GM21717 (cell line): ENCODE results near the gene DCTN1.
"Not testable (repeated sequence)": the region's sequence is repeated elsewhere in the genome, so short reads cannot be mapped to it uniquely, and the experiment has no call there.

Experiments
- ATAC-seq: cut with Tn5 transposase; IDR thresholded peaks from one replicate; pipeline ENCODE4 v1.9.1; 2021; ENCODE audit warnings: mild to moderate bottlenecking, moderate library complexity; ENCODE audit not compliant: unreplicated experiment

The DCTN1 gene

DNA sequence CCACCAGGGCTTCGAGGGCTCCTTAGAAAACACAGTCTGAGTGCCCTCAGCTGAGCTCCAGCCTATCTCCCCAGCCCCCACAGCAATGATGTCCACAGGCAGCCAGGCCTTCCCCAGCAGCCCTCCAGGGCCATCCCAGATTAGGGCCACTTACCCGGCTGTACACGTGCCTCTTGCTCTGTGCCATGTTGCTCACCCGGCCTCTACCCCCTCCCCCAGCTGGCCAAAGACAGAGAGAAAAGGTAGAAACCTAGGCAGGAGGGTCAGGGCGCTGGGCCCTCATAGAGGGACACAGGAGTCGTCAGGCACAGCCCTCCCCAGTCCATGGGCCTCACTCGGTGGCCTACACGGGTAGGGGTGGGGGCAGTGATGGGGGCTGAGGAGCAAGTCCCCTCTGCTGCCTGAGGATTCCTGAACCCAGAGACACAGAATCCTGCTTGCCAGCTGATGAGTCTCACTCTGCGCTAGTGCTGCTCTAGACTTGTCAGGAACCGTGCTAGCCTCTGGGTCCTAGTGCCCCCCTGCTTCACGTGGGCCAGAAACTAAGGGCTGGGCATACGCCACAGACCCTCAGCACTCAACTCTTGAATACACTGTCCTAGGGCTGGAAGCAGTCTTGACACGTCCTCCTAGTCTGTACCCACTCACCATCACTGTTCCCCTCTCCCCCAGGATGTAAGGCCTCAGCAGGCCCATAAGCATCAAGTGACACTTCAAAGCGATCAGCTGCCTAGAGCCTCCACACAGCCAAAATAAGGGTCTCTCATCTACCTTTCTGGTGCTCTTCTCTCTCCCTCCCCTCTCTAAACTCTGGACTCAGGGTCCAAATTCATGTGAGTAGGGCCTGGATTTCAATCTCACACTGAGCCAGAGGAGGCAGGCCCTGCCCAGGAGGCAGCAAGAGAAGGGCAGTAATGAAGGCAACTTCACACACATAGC lies at the start of gene DCTN1:
TSS of gene DCTN1 (minus strand) at position 461 of the 939 bp plus-strand sequence. CDS start at position 187, 274 bp downstream.
- peak; percentile 81 for ATAC-seq

DNA sequence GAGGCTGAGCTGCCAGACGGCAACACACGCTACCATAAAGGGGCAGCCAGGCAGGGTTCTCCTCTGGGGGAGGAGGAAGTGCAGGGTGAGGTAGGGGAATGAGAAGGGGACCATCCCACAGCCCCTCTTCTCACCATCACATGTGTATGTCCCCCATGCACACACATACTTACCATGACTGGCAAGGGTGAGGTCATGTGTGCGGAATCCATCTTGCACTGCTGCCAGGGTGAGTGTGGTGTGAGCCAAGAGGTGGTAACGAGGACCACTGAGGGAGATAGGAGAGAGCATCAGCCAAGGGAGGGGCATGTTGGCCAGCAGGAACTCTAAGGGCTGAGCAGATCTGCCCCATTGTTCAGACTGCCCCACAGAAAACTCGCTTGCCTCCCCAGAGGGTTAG lies 48.6 kb upstream of the DCTN1 start:
- no peak for ATAC-seq

DNA sequence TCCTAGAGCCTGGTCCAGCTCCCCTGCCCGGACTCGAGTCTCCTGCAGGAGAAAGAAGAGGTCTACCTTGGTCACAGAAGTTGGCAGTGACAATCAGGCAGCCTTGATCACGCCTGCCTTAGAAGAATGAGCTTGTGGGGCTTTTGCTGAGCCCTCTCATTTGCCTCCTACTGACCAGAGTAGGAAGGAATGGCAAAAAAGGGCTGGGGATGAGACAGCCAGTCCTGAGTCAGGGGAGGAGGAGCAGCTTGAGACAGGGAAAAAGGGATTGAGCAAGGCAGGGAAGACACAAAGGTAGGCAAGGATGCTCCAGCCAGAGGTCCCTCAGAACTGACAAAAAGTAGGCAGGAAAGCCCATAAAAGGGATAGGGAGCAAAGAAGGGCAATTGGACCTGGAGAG lies 47.4 kb upstream of the DCTN1 start:
- no peak for ATAC-seq

DNA sequence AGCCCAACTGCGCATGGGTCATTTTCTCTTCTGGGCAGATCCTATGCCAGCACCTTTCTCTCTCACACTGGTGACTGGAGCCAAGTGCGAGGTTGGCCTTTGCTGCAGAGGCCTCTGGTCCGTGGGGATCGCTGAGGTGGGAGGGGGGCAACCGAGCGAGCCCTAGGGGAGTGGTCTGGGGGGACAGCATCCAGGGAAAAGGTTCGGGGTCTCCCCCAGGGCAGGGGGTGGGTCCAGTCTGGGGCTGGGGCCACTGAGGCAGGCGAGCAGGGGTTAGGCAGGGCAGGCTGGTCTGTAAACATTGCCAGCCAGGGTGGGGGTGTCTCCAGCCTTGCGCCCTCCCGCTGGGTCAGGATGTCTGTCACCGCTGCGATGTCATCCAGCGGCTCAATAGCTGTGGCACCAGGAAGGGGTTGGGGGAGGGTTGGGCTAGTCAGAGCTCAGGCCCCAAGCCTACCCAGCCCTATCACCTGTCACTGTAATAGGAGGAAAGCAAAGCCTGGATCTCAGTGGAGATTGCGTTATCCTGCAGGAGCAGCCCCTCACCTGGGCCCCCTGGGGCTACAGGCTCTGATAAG lies 46.2 kb upstream of the DCTN1 start:
- no peak for ATAC-seq

DNA sequence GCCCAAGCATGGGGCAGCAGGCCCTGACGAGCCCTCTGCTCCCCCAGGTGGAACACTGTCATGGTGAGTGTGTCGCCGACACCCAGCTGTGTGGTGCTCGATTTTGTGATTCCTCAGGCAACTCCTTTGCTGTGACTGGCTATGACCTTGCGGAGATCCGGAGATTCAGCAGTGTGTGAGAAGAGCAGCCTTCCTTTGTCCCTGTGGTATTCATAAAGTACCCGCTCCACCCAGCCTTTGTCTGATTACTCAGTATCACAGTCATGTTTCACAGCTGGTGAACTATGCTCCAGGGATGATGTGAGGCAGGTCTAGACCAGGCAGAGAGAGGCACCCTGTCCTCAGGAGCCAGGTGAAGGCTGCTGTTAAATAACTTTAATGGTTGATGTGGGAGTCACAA lies 45.4 kb upstream of the DCTN1 start:
- ATAC-seq, result no peak

DNA sequence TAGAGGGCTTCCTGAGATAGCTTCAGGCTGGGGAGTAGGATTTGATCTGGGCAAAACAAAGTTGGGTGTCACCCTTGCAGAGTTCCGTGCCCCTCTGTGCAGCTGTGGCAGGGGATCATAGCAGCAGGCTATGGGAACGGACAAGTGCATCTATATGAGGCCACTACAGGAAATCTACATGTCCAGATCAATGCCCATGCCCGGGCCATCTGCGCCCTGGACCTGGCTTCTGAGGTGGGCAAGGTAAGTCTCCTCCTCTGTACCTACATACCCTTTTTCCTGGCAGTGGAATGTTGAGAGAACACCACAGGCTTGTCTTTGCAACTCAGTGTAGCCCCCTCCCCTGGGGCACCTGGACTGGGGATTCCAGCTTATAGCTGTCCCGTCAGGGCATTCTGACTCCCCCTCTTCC lies 44.9 kb upstream of the DCTN1 start:
- ATAC-seq, result no peak

DNA sequence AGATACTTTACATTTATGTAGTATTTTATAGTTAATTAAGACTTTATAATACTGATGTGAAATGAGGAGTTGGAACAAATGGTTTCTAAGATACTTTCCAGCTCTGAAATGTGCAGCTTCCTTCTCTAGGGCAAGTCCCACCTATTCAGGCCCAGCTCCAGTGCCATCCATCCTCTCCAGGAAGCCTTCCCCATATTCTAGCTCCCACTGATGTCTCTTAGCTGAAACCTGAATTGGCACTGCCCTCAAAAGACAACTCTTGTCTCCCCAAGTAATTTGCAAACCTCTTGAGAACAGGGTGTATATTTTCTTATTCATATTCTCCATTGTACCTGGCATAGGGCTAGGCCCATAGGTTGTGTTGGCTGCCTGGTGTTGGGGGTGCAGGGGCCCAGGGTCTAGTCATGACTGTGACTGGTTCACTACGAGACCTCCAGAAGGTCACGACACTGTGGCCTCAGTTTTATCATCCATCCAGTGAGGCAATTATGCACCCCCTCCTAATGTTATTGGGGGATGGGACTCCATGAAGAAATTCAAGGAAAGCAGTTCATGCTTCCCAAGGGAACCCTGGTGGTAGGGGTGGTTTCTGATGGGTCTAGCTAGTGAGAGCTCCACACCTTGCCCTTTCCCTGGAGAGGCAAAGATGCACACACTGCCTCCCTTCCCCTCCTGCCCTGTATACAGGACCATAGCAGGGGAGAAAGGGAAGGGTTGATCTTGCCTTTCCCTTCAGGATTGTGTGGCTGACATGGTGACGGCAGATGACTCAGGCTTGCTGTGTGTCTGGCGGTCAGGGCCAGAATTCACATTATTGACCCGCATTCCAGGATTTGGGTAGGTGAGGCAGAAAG lies 44.3 kb upstream of the DCTN1 start:
- no peak for ATAC-seq

DNA sequence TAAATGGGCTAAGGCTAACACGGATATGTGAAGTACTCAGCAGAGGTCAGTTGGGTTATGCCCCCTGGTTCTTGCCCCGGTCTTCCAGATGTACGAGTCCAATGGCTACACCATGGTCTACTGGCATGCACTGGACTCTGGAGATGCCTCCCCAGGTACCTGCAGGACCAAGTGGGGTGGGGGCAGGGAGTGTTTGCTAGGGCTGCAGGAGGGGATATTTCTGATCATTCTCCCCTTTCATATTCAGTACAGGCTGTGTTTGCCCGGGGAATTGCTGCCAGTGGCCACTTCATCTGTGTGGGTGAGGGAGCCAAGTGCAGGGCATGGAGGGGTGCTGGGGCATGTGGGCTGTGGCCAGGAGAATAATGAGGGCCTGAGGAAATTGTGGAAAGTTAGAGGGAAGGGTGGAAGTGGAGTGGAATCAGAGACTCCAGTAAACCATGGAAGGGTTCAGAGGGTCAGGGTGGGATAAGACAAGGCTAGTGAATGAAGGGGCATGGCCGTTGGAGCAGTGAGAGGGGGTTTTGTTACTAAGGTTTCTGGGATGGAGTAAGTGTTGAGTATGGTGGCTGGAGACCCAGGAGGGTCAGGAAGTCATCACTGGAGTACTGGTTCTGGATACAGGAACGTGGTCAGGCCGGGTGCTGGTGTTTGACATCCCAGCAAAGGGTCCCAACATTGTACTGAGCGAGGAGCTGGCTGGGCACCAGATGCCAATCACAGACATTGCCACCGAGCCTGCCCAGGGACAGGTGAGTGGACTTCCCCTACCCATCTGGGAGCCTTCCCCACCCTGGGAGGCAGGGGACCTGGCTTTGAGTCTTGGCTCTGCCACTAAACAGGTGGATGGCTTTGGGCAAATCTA lies 43.4 kb upstream of the DCTN1 start:
- no peak for ATAC-seq

DNA sequence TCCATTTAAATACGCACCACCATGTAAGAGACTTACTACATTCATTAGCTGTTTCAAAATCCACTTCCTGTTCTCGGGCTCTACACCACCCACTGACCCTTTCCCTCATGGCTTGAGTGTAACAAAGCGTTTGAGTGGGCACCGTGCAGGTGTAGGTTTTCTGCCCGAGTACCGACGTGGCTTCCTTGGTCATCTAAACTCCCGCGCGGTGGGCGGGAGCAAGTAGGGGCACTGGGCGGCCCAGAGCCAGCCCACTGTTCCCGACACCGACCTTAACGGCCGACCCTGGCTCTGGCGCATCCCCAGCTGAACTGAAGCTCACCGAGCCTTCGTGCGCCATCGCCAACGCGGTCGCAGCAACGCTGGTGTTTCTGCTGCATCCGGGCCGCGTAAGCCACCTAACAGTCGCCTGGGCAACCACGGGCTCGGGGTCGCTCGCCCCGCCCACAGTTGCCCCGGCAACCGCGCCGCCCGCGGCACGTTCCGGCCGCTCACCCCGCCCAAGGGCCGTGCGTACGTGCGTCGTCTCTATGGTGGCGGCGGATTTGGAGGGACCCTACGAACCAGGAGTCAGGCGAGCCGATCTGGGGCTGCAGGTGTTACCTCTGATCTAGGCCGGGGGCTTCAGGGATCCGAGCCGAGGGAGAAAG lies 41.2 kb upstream of the DCTN1 start, which contains the start of the genes C2orf81 and WDR54:
TSS of gene C2orf81 (minus strand) at position 399 of the 650 bp plus-strand sequence. CDS start at position 340, 59 bp downstream.
TSS of gene WDR54 (plus strand) at position 510 of the 650 bp plus-strand sequence. CDS start 424 bp downstream, outside the sequence.
- peak; percentile 89 for ATAC-seq

DNA sequence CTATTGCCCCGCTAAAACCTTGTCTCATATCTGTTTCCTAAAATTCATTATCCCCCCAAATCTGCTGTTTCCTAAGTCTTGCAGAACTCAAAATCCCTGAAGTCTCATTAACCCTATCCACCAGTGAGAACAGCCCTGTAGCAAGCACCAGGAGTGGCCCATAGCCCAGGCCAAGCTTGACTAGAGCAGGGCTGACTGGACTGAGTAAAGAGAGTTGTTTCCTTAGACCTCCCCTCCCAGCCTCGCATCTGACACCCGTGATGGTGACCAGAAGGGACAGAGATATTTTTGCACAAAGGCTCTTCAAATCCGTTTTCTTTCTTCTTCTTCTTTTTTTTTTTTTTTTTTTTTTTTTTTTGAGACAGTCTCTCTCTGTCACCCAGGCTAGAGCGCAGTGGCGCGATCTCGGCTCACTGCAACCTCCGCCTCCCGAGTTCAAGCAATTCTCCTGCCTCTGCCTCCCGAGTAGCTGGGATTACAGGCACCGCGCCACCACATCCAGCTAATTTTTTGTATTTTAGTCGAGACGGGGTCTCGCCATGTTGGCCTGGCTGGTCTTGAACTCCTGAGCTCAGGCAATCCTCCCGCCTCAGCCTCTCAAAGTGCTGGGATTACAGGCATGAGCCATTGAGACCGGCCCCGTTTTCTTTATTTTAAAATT lies 40.5 kb upstream of the DCTN1 start:
- ATAC-seq, result not testable (repeated sequence)

DNA sequence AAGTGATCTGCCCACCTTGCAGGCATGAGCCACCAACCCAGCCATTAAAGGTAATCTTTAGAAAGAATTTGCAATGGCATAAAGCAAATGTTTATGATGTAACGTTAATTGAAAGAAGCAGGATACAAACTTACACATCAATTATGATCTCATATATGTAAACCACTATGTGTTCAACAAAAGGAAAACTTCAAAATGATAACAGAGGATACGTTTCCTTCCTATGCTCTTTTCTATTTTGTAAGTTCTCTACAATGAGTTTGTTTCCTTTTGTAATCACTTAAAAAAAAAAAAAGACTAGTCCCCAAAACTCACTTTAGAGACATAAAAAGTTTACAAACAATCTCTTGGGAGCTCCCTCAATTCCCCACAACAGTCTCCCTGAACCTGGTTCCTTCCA lies 39.9 kb upstream of the DCTN1 start:
- no peak for ATAC-seq

DNA sequence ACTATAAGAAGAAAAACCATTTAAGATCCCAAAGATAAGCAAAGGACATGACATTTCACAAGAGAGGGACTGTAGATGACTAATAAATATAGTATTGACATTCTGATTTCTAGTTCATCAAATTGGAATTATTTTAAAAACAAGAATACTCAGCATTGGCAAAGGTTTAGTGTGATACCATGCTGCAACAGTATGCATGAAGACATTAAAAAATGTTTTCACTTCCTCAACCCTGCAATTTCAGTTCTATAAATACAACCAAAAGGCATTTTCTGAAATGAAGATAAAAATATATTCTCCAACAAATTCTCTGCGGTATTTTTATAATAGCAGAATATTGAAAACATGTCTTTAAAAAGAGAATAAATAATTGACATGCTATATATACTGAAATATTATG lies 39.2 kb upstream of the DCTN1 start:
- no peak for ATAC-seq

DNA sequence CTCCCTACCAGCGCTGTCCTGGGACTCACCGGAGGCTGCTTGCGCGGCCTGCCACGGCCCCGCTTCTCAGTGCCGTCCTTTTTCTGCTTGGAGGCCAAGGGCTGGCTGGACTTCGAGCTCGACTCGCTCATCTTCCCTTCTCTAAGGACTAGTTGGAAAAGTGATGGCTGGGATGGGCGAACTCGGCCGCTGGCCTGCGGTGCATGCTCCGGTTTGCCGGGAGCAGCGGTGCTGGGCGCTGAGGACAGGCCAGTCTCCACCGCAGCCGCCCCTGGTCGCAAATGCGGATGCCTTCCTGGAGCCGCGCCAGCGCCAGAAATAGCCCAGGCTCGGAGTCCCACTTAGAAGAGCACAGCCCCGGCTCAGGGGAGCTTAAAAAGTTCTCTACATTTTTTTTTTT lies 38.2 kb upstream of the DCTN1 start:
- no peak for ATAC-seq

DNA sequence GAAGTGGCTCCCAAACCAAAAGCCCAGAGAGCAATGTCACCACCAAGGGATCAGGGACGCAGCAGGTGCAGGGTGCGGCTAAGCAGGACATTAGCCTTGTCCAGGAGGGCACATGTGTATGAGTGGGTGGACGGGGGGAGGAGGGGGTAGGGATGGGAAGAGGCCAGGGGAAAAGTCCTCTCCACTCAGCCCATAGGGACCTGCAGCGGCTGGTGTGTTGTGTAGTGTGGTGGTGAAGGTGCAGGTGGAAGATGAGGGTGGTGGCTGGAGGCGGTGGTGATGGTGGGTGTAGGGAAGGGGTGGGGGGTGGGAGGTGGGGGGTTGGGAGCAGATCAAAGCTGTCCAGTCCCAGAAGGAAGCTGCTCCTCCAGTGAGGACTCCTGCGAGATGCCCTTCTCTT lies 37.7 kb upstream of the DCTN1 start:
- ATAC-seq, result no peak

DNA sequence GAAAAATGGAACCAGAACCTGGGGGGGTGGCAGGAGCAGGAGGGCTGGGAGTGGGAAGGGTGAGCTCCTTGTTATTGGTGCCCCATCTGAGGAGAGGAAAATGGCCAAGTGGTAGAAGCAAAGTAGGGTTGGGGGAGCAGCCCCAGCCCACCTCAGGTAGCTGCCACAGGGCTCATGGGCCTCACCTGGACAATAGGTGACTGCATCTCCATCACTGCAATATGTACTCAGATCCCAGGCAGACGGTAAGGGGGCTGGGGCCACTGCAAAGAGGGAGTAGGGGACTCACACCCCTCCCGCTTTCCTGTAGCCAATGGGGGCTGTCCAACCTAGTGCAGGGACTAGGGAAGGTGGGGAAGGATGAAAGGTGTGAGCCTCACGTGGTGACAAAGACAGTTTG lies 37.1 kb upstream of the DCTN1 start:
- no peak for ATAC-seq

DNA sequence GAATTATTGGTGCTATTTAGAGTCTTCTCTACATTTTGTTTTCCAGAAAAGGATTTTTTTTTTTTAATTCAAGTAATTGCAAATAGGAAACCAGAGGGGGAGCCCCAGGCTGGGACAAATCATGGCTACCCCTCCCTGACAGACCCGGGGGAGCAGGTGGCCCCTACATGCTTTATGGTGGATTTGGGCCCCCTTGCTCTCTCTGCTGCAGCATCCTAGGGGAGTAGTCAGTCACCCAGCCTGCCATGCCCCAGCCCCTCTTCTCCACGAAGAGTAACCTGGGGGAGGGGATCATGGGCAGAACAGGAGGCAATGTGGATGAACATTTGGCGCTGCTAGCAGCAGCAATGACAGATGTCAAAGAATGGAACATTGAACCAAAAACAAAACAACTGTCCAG lies 36.7 kb upstream of the DCTN1 start:
- ATAC-seq, result no peak

DNA sequence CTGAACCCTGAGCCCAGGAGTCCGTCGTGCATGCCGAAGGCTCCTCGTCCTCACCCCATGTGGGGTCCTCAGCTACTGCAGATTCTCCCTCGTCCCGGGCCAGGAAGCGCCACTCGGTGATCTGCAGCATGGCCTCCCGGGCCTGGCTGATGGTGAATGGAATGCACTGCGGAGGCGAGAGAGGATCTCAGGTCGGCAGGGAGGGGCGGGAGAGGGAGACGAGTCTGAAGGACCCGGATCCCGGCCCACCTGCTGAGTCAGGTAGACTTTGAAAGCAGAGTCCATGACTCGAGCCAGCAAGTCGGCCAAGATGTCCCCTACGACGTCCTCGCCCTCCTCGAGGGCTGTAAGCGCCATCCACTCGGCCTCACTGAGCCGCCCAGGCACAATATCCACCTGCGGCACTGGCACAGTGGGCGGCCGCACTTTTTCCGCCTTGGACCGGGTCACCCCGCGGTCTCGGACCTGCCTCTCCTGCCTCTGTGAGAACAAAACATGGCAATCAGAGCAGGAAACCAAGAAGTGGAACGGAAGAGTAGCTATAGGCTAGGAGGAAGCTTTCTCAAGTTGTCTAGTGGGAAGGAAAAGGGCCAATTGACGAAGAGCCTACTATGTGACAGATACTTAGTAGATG lies 35.8 kb upstream of the DCTN1 start:
- no peak for ATAC-seq

DNA sequence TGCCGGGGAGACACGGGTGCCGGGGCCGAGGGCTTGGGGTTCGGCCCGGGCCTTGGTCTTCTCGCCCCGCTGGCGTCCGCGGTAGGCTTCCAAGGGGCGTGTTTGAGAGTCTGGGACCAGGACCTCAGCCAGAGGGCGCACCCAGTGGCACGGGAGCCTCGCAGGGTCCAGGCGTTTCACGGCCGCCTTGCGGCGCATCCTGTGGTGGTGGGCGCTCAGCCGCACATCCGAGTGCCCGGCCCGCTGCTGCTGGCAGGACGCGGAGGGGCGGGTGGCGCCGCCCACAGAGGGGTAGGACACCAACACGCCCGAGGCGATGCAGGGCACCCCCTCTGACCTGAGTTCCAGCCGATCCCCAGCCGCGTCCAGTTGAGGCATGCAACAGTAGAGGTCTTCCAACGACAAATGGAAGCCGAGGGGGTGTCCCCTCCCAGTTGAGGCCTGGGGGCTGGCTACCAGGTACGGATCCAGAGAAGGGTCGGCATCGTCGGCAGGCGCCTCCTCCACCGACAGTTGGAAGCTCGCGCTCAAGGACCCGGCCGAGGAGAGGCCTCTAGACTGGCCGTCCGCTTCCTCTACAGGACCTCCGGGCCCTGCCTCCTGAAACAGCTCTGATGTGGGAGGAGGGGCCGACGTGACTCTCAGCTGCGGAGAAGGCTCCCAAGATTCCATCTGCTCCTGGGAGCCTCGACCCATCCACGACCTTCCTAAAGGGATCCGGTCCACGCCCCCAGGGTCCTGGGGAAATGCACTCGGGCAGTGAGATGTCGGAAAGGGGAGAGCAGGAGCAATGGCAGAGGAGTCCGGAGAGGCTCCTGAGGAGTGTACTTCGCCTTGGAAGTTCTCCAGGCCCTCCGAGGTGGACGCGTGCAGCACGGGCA lies 35.0 kb upstream of the DCTN1 start:
- ATAC-seq, result no peak
